Natural killer cell (primary cell): Measurements from ENCODE around the gene SECTM1. TPM values are rescaled to one million over a fixed set of nuclear protein-coding genes. Genes with fewer than 3 reads are reported as not detected.

ENCODE experiments used
- ATAC-seq, 3 donors: fragments of 150-1000 bp in 2 of 3; fragments of 200-7000 bp in 1 of 3; cut with Tn5 transposase; 1 replicate in 1 of 3; 2 replicates in 2 of 3; pipeline ENCODE4 v1.10.0; 2021; ENCODE audit warnings: mild to moderate bottlenecking in 2 of 3, moderate library complexity in 2 of 3
- DNase-seq, 2 donors: peaks; one replicate each; pipeline versions ENCODE4 v3.0.0 to v3.0.0-alpha.2; 2013 to 2021; ENCODE audit warnings: mixed read lengths in 1 of 2
- H3K27ac ChIP-seq: one replicate; pipeline ENCODE4 v1.5.1; 2013; ENCODE audit warnings: mild to moderate bottlenecking, low read length
- H3K27me3 ChIP-seq: one replicate; pipeline ENCODE4 v1.6.1; 2013; ENCODE audit warnings: low read length; ENCODE audit not compliant: control insufficient read depth, insufficient read depth
- H3K36me3 ChIP-seq: one replicate; pipeline ENCODE4 v1.6.1; 2013; ENCODE audit warnings: low read length; ENCODE audit not compliant: control insufficient read depth, insufficient read depth
- H3K4me1 ChIP-seq: one replicate; pipeline ENCODE4 v1.6.1; 2013; ENCODE audit warnings: low read length; ENCODE audit not compliant: control insufficient read depth, insufficient read depth
- H3K4me3 ChIP-seq: one replicate; pipeline ENCODE4 v1.5.1; 2013; ENCODE audit warnings: low read length
- H3K9me3 ChIP-seq: one replicate; pipeline ENCODE4 v1.6.1; 2013; ENCODE audit warnings: low read length; ENCODE audit not compliant: control insufficient read depth, insufficient read depth
- H3K27ac Mint-ChIP-seq, 2 donors: one replicate each; pipeline ENCODE4 v1.8.0; 2022; ENCODE audit warnings: mild to moderate bottlenecking in 2 of 2, mixed read lengths in 2 of 2, moderate library complexity in 1 of 2
- H3K27me3 Mint-ChIP-seq, 2 donors: one replicate each; pipeline ENCODE4 v1.8.0; 2022; ENCODE audit warnings: low read depth in 2 of 2, mixed read lengths in 2 of 2
- H3K36me3 Mint-ChIP-seq: one replicate; pipeline ENCODE4 v1.8.0; 2022; ENCODE audit warnings: mixed read lengths
- H3K4me1 Mint-ChIP-seq, 2 donors: one replicate each; pipeline ENCODE4 v1.8.0; 2022; ENCODE audit warnings: mixed read lengths in 2 of 2
- H3K4me3 Mint-ChIP-seq: one replicate; pipeline ENCODE4 v1.8.0; 2022; ENCODE audit warnings: mild to moderate bottlenecking, moderate library complexity, mixed read lengths
- H3K9me3 Mint-ChIP-seq, 2 donors: one replicate each; pipeline ENCODE4 v1.8.0; 2022; ENCODE audit warnings: mixed read lengths in 2 of 2
- WGBS: methylation state at CpG from one replicate; pipeline ENCODE4 v1.1.7; 2013; ENCODE audit warnings: missing lambda C conversion rate; ENCODE audit not compliant: insufficient coverage; 5-methylcytosine and 5-hydroxymethylcytosine counted together
- intact Hi-C: fragments of 100-400 bp; cut with micrococcal nuclease; formaldehyde crosslinking; loops from one replicate; pipeline ENCODE4 v1.14.2; 2022
- total RNA-seq, 4 donors: library from RNA; stranded (reverse); fragments of 120-200 nt in 1 of 4; gene quantifications; one replicate each; pipeline versions ENCODE4 v1.2.3 to v1.2.4, GENCODE V29; 2013 to 2022
- TF ChIP-seq, protein P1 (sequence below): fragments of 200-600 bp; IDR thresholded peaks from one replicate; pipeline ENCODE4 v1.8.0; 2022; ENCODE audit warnings: antibody characterized with exemption

Gene SECTM1
- total RNA-seq, 3 donors from 2014 or later (not counting 1 experiment from before 2014, with no cell fraction given) = 3.6 to 11.2 (median 6.3) TPM

GRCh38 chr17:82291582-82292250, 41.9 kb downstream of the SECTM1 start:
- H3K9me3 Mint-ChIP-seq = no peaks in the 10 kb centered on the region
- H3K36me3 Mint-ChIP-seq = no peaks in the 10 kb centered on the region
- peak overlapping the region; percentile 77 for H3K4me3 Mint-ChIP-seq
- no peaks in the 10 kb centered on the region for H3K9me3 ChIP-seq
- no peaks in the 10 kb centered on the region for H3K27me3 ChIP-seq
- H3K27me3 Mint-ChIP-seq = no peaks in the 10 kb centered on the region
- H3K27ac ChIP-seq = peak overlapping the region; percentile 99
- peak overlapping the region; percentile 72 to 87 for H3K27ac Mint-ChIP-seq
- peak overlapping the region; percentile 72 for H3K4me3 ChIP-seq
- TF ChIP-seq, protein P1, sequence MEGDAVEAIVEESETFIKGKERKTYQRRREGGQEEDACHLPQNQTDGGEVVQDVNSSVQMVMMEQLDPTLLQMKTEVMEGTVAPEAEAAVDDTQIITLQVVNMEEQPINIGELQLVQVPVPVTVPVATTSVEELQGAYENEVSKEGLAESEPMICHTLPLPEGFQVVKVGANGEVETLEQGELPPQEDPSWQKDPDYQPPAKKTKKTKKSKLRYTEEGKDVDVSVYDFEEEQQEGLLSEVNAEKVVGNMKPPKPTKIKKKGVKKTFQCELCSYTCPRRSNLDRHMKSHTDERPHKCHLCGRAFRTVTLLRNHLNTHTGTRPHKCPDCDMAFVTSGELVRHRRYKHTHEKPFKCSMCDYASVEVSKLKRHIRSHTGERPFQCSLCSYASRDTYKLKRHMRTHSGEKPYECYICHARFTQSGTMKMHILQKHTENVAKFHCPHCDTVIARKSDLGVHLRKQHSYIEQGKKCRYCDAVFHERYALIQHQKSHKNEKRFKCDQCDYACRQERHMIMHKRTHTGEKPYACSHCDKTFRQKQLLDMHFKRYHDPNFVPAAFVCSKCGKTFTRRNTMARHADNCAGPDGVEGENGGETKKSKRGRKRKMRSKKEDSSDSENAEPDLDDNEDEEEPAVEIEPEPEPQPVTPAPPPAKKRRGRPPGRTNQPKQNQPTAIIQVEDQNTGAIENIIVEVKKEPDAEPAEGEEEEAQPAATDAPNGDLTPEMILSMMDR = no peak
- no peaks in the 10 kb centered on the region for H3K36me3 ChIP-seq
- H3K4me1 Mint-ChIP-seq = peaks cover 14 to 37% of the 10 kb centered on the region in 2 donors
- DNase-seq (no peak), ATAC-seq (no peak)
- peaks cover 22% of the 10 kb centered on the region for H3K4me1 ChIP-seq
- intact Hi-C loops = loop anchor here (1.0 kb wide), 1 partner anchor 19 kb away; no protein-coding TSS in a partner anchor
- WGBS = 87% methylated on average over 19 of the region's 19 CpGs

DNA sequence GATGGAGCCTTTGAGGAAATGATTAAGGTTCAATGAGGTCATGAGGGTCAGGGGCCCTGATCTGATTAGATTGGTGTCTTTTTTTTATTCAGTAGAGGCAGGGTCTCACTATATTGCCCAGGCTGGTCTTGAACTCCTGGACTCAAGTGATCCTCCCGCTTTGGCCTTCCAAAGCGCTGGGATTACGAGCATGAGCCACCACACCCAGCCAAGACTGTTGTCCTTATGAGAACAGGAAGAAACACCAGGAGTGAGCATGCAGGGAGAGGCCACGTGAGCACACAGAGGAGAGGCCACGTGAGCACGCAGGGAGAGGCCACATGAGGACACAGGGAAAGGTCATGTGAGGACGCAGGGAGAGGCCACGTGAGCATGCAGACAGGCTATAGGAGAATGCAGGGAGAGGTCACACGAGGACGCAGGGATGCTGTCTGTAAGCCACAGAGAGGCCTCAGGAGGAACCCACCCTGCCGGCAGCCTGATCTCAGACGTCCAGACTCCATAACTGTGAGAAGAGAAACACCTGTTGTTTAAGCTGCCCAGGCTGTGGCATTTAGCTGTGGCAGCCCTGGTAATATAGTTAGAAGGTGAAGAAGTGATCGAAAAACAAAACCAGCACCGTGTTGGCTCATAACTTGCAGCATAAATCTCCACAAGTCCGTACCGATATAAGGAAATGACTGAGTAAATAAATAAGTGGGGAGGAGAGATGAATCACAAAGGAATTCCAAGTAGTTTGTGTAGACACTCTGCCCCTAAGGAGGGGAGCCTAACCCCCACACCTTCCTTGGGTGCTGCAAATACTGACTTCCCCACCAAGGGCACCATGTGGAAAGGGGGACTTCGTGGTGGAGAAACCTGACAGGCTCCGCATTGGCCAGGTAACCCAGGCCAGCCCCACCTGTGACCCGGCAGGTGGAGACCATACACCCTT, 45.4 kb downstream of the SECTM1 start:
- no peak for ATAC-seq
- 83% methylated on average over 19 of the region's 19 CpGs for WGBS
- intact Hi-C loops = no loop called here
- Histone ChIP-seq H3K27me3 (no peaks in the 10 kb centered on the region), H3K9me3 (no peaks in the 10 kb centered on the region), H3K27ac (no peak overlapping the region), H3K36me3 (no peaks in the 10 kb centered on the region), H3K4me3 (no peak overlapping the region), H3K4me1 (peaks cover 18% of the 10 kb centered on the region)
- Mint-ChIP-seq H3K36me3 (no peaks in the 10 kb centered on the region), H3K27ac (no peak overlapping the region), H3K4me3 (no peak overlapping the region), H3K4me1 (peaks cover 0 to 16% of the 10 kb centered on the region in 2 donors), H3K9me3 (no peaks in the 10 kb centered on the region), H3K27me3 (no peaks in the 10 kb centered on the region)
- DNase-seq = no peak
- TF ChIP-seq, protein P1 = no peak

GRCh38 chr17:82287013-82287867, 46.3 kb downstream of the SECTM1 start:
- no peak overlapping the region for H3K4me3 Mint-ChIP-seq
- DNase-seq = no peak
- H3K27me3 Mint-ChIP-seq = no peaks in the 10 kb centered on the region
- Histone ChIP-seq H3K27ac (no peak overlapping the region), H3K4me3 (no peak overlapping the region), H3K4me1 (peaks cover 27% of the 10 kb centered on the region), H3K9me3 (no peaks in the 10 kb centered on the region), H3K36me3 (no peaks in the 10 kb centered on the region), H3K27me3 (no peaks in the 10 kb centered on the region)
- intact Hi-C loops = no loop called here
- no peak overlapping the region for H3K27ac Mint-ChIP-seq
- no peaks in the 10 kb centered on the region for H3K36me3 Mint-ChIP-seq
- TF ChIP-seq, protein P1 = no peak
- WGBS = 86% methylated on average over 7 of the region's 9 CpGs
- ATAC-seq = no peak
- peaks cover 0 to 12% of the 10 kb centered on the region in 2 donors for H3K4me1 Mint-ChIP-seq
- no peaks in the 10 kb centered on the region for H3K9me3 Mint-ChIP-seq
